OCI-LY7 (cell line): ENCODE measurements around the gene GLB1L2.

ENCODE experiments used
- CTCF ChIP-seq: fragments of 200-600 bp; sonication (generic); conservative IDR thresholded peaks from 2 replicates; pipeline ENCODE4 v1.5.1; 2014; ENCODE audit warnings: mild to moderate bottlenecking, antibody characterized with exemption, low read length, moderate library complexity, mixed read lengths
- EZH2phosphoT487 ChIP-seq: fragments of 200-600 bp; sonication (generic); IDR thresholded peaks from 2 replicates; pipeline ENCODE4 v1.6.1; 2018; ENCODE audit warnings: low read depth, borderline replicate concordance, mild to moderate bottlenecking, mixed run types, antibody characterized with exemption, low read length, moderate library complexity, mixed read lengths

- TF ChIP-seq CTCF (no peak), EZH2phosphoT487 (no peak)
Measured at GRCh38 chr11:134386945-134387344, 55.2 kb downstream of the GLB1L2 start.
